ENCODE results near the gene KRTAP10-1. TPM values are rescaled to one million over a fixed set of nuclear protein-coding genes. Genes with fewer than 3 reads are reported as not detected.
"Not testable (repeated sequence)": the region's sequence is repeated elsewhere in the genome, so short reads cannot be mapped to it uniquely, and the experiment has no call there.

KRTAP10-1 gene
- total RNA-seq, 1 experiment from 2014 or later, result 0.47 TPM

DNA sequence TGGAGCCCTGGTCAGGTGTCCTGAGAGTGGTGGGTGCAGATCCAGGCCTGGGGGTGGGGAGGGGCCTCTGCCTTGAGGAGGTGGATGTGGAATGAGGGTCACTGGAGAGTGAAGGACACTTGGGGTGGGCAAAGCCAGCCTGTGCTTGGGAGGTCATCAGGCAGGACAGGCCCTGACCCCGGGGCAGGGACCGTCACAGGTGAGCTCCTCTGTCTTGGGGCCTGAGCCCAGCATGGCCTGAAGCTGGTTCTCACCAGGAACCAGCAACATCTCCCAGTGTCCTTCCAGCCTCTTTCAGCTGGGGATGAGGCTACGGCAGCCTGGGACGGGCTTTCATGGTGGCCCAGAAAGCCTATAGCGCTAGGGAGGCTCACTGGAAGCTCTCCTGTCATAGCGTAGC lies 12.1 kb upstream of the KRTAP10-1 start:
- Histone ChIP-seq H3K27ac (ENCODE audit: low read depth, low read length, poor library complexity, severe bottlenecking) (no peak overlapping the region), H3K27me3 (replicated peaks; ENCODE audit: insufficient read depth, low read depth, low read length, poor library complexity) (no peaks in the 10 kb centered on the region), H3K4me1 (ENCODE audit: insufficient read depth, low read length, poor library complexity, severe bottlenecking) (no peaks in the 10 kb centered on the region), H3K9me3 (ENCODE audit: low read depth, low read length, poor library complexity, severe bottlenecking) (no peaks in the 10 kb centered on the region), H3K36me3 (ENCODE audit: insufficient read depth, low read length, poor library complexity, severe bottlenecking) (no peaks in the 10 kb centered on the region), H3K4me3 (ENCODE audit: low read depth, low read length, poor library complexity, severe bottlenecking) (no peak overlapping the region)
- ChIA-PET CTCF (no interaction called here), POLR2A (ENCODE audit: low non-redundant PET) (no interaction called here)
- DNase-seq (ENCODE audit: low spot score), result no peak
- TF ChIP-seq EZH2 (IDR thresholded peaks at IDR 0.05; ENCODE audit: borderline replicate concordance, low read depth, low read length, poor library complexity, severe bottlenecking), result no peak
- no peak for TF ChIP-seq CTCF (conservative IDR thresholded peaks at IDR 0.05; ENCODE audit: low read depth, low read length)
- no TSS peak for BruUV-seq (replicated peaks)
- intact Hi-C loops (cut with micrococcal nuclease; ENCODE audit: unreplicated experiment), result no loop called here

- Histone ChIP-seq H3K9me3 (ENCODE audit: low read depth, low read length, poor library complexity, severe bottlenecking) (no peaks in the 10 kb centered on the region), H3K27me3 (replicated peaks; ENCODE audit: insufficient read depth, low read depth, low read length, poor library complexity) (no peaks in the 10 kb centered on the region), H3K4me1 (ENCODE audit: insufficient read depth, low read length, poor library complexity, severe bottlenecking) (no peaks in the 10 kb centered on the region), H3K4me3 (ENCODE audit: low read depth, low read length, poor library complexity, severe bottlenecking) (no peak within 1 kb of the TSS), H3K36me3 (ENCODE audit: insufficient read depth, low read length, poor library complexity, severe bottlenecking) (no peaks in the 10 kb centered on the region), H3K27ac (ENCODE audit: low read depth, low read length, poor library complexity, severe bottlenecking) (no peak within 1 kb of the TSS)
- intact Hi-C loops (cut with micrococcal nuclease; ENCODE audit: unreplicated experiment), result no loop called here
- no peak for TF ChIP-seq EZH2 (IDR thresholded peaks at IDR 0.05; ENCODE audit: borderline replicate concordance, low read depth, low read length, poor library complexity, severe bottlenecking)
- no peak for TF ChIP-seq CTCF (conservative IDR thresholded peaks at IDR 0.05; ENCODE audit: low read depth, low read length)
- DNase-seq (ENCODE audit: low spot score), result no peak
- ChIA-PET POLR2A (ENCODE audit: low non-redundant PET) (interaction anchor here (0.6 kb wide), 1 partner anchor 12 kb away, joined by 3 read pairs; the partner anchor contains the start of gene KRTAP10-1), CTCF (no interaction called here)
- no TSS peak for BruUV-seq (replicated peaks)
Observed at GRCh38 chr21:44551340-44551961, 11.5 kb upstream of the KRTAP10-1 start, which contains the start of gene KRTAP10-2. TSS of gene KRTAP10-2 (minus strand) at chr21:44551505. CDS start at chr21:44551458, 47 bp downstream.

DNA sequence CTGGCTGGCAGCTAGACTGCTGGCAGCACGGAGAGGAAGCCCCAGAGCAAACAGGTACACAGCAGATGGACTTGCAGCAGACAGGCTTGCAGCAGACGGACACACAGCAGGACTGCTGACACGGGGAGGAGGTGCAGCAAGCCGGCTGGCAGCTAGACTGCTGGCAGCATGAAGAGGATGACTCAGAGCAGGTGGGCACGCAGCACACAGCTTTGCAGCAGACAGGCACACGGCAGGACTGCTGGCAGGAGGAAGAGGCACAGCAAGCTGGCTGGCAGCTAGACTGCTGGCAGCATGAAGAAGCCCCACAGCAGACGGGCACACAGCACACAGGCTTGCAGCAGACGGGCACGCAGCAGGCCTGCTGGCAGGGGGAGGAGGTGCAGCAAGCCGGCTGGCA lies 10.8 kb upstream of the KRTAP10-1 start:
- CTCF ChIA-PET, result no interaction called here
- BruUV-seq (replicated peaks), result no TSS peak
- Histone ChIP-seq H3K4me1 (ENCODE audit: insufficient read depth, low read length, poor library complexity, severe bottlenecking) (no peaks in the 10 kb centered on the region), H3K27me3 (replicated peaks; ENCODE audit: insufficient read depth, low read depth, low read length, poor library complexity) (no peaks in the 10 kb centered on the region), H3K36me3 (ENCODE audit: insufficient read depth, low read length, poor library complexity, severe bottlenecking) (no peaks in the 10 kb centered on the region), H3K4me3 (ENCODE audit: low read depth, low read length, poor library complexity, severe bottlenecking) (no peak overlapping the region), H3K9me3 (ENCODE audit: low read depth, low read length, poor library complexity, severe bottlenecking) (no peaks in the 10 kb centered on the region), H3K27ac (ENCODE audit: low read depth, low read length, poor library complexity, severe bottlenecking) (no peak overlapping the region)
- no peak for DNase-seq (ENCODE audit: low spot score)
- POLR2A ChIA-PET (ENCODE audit: low non-redundant PET), result no interaction called here
- no peak for TF ChIP-seq EZH2 (IDR thresholded peaks at IDR 0.05; ENCODE audit: borderline replicate concordance, low read depth, low read length, poor library complexity, severe bottlenecking)
- no peak for TF ChIP-seq CTCF (conservative IDR thresholded peaks at IDR 0.05; ENCODE audit: low read depth, low read length)
- intact Hi-C loops (cut with micrococcal nuclease; ENCODE audit: unreplicated experiment), result no loop called here

DNA sequence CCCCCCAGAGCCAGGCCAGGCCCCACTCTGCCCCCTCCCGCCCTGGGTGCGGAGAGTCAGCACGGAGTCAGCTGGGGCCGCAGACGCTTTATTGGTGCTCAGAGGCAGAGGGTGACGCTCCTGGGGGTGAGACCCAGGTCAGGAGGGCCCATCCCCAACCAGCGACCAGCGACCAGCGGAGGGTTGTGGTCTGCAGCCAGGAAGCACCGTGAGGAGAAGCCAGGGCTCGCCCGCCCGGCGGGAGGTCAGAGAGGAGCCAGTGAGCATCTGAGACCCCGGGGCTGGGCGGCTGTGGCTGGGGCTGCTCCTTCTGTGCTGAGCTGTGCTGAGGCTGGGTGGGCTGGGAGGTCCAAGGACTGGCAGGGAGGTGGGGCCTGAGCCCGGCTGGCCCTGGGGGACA lies 10.3 kb upstream of the KRTAP10-1 start:
- H3K27me3 ChIP-seq (replicated peaks; ENCODE audit: insufficient read depth, low read depth, low read length, poor library complexity); H3K4me3 ChIP-seq (ENCODE audit: low read depth, low read length, poor library complexity, severe bottlenecking); CTCF ChIA-PET; H3K27ac ChIP-seq (ENCODE audit: low read depth, low read length, poor library complexity, severe bottlenecking); DNase-seq (ENCODE audit: low spot score); H3K36me3 ChIP-seq (ENCODE audit: insufficient read depth, low read length, poor library complexity, severe bottlenecking); intact Hi-C loops (cut with micrococcal nuclease; ENCODE audit: unreplicated experiment); BruUV-seq (replicated peaks); H3K4me1 ChIP-seq (ENCODE audit: insufficient read depth, low read length, poor library complexity, severe bottlenecking); H3K9me3 ChIP-seq (ENCODE audit: low read depth, low read length, poor library complexity, severe bottlenecking); POLR2A ChIA-PET (ENCODE audit: low non-redundant PET): not testable (repeated sequence)

Measured in A673 (cell line).